Measurements from ENCODE around the gene MKRN3. TPM values are rescaled to one million over a fixed set of nuclear protein-coding genes. Genes with fewer than 3 reads are reported as not detected.

Gene MKRN3
- 1 to 10 TPM in 1 of 4 donors, under 1 TPM in 3; 0.49 to 2.9 (median 0.54) TPM for total RNA-seq

DNA sequence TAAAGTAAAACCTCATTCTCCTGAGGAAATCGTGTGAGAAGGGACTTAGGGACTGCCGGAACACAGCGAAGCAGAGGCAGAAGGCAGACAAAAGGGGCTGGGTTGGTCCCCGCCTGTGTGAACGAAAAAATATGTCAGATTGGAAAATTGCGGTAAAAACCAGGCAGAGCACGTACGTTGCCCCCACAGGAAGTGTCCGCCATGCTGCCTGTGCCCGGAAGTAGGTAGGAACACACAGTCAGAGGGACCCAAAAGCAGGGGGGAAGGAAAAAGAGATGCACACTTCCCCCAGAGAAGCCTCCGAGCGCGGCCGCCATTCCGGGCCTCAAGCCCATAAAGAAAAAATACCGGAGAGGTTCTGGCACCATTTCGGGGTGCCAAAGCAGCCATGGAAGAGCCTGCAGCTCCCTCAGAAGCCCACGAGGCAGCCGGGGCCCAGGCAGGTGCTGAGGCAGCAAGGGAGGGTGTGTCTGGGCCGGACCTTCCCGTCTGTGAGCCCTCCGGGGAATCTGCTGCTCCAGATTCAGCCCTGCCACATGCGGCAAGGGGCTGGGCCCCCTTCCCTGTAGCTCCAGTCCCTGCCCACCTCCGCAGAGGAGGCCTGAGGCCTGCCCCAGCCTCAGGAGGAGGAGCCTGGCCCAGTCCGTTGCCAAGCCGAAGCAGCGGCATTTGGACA is at the start of gene MKRN3:
MKRN3 (plus strand) TSS at position 280 of the 676 bp plus-strand sequence; CDS start at position 389, 109 bp downstream.
- TF ChIP-seq, protein P1, sequence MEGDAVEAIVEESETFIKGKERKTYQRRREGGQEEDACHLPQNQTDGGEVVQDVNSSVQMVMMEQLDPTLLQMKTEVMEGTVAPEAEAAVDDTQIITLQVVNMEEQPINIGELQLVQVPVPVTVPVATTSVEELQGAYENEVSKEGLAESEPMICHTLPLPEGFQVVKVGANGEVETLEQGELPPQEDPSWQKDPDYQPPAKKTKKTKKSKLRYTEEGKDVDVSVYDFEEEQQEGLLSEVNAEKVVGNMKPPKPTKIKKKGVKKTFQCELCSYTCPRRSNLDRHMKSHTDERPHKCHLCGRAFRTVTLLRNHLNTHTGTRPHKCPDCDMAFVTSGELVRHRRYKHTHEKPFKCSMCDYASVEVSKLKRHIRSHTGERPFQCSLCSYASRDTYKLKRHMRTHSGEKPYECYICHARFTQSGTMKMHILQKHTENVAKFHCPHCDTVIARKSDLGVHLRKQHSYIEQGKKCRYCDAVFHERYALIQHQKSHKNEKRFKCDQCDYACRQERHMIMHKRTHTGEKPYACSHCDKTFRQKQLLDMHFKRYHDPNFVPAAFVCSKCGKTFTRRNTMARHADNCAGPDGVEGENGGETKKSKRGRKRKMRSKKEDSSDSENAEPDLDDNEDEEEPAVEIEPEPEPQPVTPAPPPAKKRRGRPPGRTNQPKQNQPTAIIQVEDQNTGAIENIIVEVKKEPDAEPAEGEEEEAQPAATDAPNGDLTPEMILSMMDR (IDR thresholded peaks at IDR 0.05; ENCODE audit: low read depth), result no peak

DNA sequence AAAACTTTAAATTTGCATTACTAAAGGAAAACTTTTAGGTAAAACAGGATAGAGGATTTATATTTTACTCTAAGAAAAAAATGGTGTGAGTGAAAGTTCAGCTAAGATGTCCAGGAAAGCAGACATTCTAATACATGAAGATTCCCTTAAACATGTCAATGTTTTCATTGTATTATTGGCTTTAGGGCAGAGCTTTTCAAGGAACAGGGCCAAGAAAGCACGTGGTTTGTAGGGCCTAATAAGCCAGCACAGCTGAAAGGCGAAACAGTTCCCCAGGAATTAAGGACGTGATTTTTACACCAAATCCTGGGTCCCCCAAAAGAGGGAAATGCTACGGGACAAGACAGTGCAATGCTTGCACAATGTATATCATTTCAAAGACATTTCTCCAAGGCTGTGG is 48.6 kb upstream of the MKRN3 start:
- TF ChIP-seq, protein P1 (IDR thresholded peaks at IDR 0.05; ENCODE audit: low read depth), result no peak

DNA sequence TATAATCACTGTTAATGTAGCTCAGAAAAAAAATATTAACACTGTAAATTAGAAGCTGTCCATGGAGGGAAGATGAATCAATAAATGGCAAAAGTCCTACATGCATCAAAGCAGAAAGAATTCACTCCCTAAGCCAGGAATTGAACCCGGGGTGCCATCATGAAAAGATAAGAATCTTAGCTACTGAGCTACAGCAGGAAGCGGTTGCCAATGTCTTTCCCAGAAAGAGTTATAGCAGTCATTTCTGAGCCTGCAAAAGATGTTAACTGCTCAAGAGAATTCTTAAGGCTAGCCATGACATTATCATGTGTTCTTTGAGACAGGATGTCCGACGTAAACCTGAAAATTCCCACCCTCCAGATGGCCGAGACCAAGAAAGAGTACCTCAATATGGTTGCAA is 47.4 kb upstream of the MKRN3 start:
- TF ChIP-seq, protein P1 (IDR thresholded peaks at IDR 0.05; ENCODE audit: low read depth), result no peak

DNA sequence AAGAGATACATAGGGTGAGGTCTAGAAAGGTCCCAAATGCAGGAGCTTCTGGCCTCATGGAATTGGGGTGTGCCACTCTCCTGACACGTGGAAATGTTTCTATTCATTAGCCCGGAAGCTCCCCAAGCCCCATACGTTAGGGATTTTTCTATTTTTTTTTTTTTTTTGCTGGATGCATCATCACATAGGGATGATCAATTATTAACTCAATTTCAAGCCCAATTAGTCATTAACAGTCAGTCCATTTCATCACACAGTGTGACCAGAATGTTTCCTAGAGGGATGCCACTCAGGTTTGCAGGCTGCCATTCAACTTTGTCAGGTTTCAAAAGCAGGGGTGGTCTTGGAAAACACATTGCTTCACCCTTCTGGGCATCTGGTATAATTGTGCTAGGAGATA is 40.7 kb upstream of the MKRN3 start:
- TF ChIP-seq, protein P1 (IDR thresholded peaks at IDR 0.05; ENCODE audit: low read depth), result no peak

DNA sequence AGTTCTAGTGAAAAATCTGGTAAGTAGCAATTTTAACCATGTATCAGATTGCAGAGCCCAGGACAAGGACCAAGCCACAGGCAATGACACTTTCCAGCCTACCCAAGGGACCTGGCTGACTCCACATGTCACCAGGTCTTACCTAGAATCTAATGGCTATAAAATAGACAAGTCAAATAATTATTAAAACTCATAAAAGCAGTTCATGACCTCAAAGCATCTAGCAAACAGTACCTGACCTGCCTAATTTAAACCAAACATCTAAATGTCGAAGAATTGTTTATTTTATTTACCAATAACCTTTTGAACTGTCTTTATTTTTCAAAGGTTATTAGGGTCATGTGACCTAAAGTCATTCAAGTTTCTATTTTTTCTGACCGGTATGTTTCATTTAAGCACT is 35.6 kb upstream of the MKRN3 start:
- TF ChIP-seq, protein P1 (IDR thresholded peaks at IDR 0.05; ENCODE audit: low read depth), result no peak

DNA sequence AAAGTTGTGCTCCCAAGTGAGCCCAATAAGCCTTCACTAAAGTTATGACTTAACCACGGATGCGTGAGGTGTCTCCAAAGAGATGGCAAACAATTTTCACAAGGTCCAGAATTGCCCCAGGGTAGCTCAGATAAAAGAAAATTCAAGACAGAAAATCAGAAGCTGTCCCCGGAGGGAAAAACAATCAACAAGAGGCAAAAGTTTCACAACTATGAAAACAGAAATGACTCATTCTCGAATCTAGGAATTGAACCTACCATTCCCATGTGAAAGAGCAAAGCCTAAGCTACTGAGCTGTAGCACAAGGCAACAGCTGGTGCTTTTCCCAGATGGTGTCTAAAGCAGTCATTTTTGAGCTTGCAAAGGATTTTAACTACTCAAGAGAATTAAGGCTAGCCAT is 33.5 kb upstream of the MKRN3 start:
- TF ChIP-seq, protein P1 (IDR thresholded peaks at IDR 0.05; ENCODE audit: low read depth), result no peak

DNA sequence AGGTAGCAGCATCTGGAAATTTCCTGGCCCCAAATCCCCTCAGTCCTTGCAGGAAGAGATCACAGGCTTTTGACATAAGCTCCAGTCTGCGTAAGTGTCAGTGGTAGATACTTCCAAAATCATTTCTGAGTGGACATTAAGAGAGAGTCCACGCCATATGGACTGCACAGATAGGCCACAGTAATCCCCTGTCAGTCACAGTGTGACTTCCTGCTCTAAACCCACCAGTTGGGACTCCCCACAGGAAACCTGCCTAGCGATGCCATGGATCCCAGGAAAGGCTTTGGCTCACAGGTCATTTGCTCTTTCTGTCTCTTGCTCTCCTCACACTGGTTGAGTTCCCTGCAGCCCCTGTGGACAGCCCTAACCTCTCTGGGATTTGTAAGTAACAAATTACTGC is 28.8 kb upstream of the MKRN3 start:
- TF ChIP-seq, protein P1 (IDR thresholded peaks at IDR 0.05; ENCODE audit: low read depth), result no peak

All from subcutaneous adipose tissue (tissue), 4 donors.